Activated effector memory CD4-positive, alpha-beta T cell treated with anti-CD3 and anti-CD28 coated beads, Interleukin-2, amount 50 U/mL, for 16 hours (primary cell): Measurements from ENCODE around the gene FAM131C.

ENCODE experiments used
- DNase-seq: peaks from one replicate; pipeline ENCODE4 v3.0.0-alpha.2; 2020

The FAM131C gene

GRCh38 chr1:16013908-16014258 lies 59.6 kb downstream of the FAM131C start:
- no peak for DNase-seq

- peak; percentile 83 for DNase-seq
These were observed 60.1 kb downstream of the FAM131C start for GRCh38 chr1:16013220-16013907.

GRCh38 chr1:16012590-16013219 lies 60.7 kb downstream of the FAM131C start:
- peak; percentile 71 for DNase-seq

- no peak for DNase-seq
These were observed 61.4 kb downstream of the FAM131C start for GRCh38 chr1:16011936-16012589.

- no peak for DNase-seq
These were observed 62.6 kb downstream of the FAM131C start for GRCh38 chr1:16010837-16011236.

- DNase-seq, result no peak
These were observed 63.8 kb downstream of the FAM131C start for GRCh38 chr1:16009678-16010077.

- peak; percentile 91 for DNase-seq
These were observed 64.4 kb downstream of the FAM131C start for GRCh38 chr1:16009030-16009460.
